Gastroesophageal sphincter (tissue), 4 donors: ENCODE results near the gene KIF12. TPM values are rescaled to one million over a fixed set of nuclear protein-coding genes. Genes with fewer than 3 reads are reported as not detected.
"Not testable (repeated sequence)": the region's sequence is repeated elsewhere in the genome, so short reads cannot be mapped to it uniquely, and the experiment has no call there.

ENCODE experiments used
- ATAC-seq: fragments of 150-250 bp; one replicate; pipeline ENCODE4 v1.9.1; 2016; ENCODE audit warnings: mild to moderate bottlenecking, moderate library complexity
- H3K27ac ChIP-seq, 4 donors: fragments of 200-600 bp; sonication (generic) in 3 of 4; 1 replicate in 3 of 4; 2 replicates in 1 of 4; pipeline ENCODE4 v1.5.1; 2016 to 2019
- H3K27me3 ChIP-seq: fragments of 200-600 bp; sonication (generic); one replicate; pipeline ENCODE4 v1.5.1; 2019
- H3K36me3 ChIP-seq, 2 donors: fragments of 200-600 bp; sonication (generic); one replicate each; pipeline ENCODE4 v1.5.1; 2019; ENCODE audit warnings: control low read depth in 1 of 2
- H3K4me1 ChIP-seq, 3 donors: fragments of 200-600 bp; sonication (generic); 1 replicate in 2 of 3; 2 replicates in 1 of 3; pipeline ENCODE4 v1.5.1; 2016 to 2019; ENCODE audit warnings: control low read depth in 2 of 3
- H3K4me3 ChIP-seq, 2 donors: fragments of 200-600 bp; sonication (generic); one replicate each; pipeline ENCODE4 v1.5.1; 2019; ENCODE audit warnings: mild to moderate bottlenecking in 1 of 2, moderate library complexity in 1 of 2
- H3K9me3 ChIP-seq, 3 donors: fragments of 200-600 bp; sonication (generic); one replicate each; pipeline ENCODE4 v1.5.1; 2017 to 2019; ENCODE audit warnings: control low read depth in 2 of 3
- EP300 ChIP-seq: sonication (generic); formaldehyde crosslinking; IDR thresholded peaks from one replicate; pipeline ENCODE4 v1.6.1; 2017; ENCODE audit warnings: antibody characterized with exemption, mild to moderate bottlenecking
- POLR2A ChIP-seq, 2 donors: fragments of 450-650 bp; IDR thresholded peaks; one replicate each; pipeline ENCODE4 v1.6.1; 2017; ENCODE audit warnings: antibody characterized with exemption in 2 of 2, mild to moderate bottlenecking in 2 of 2, moderate library complexity in 1 of 2
- POLR2AphosphoS5 ChIP-seq: sonication (generic); formaldehyde crosslinking; IDR thresholded peaks from one replicate; pipeline ENCODE4 v1.6.1; 2017; ENCODE audit warnings: antibody characterized with exemption
- WGBS, 2 donors: methylation state at CpG; one replicate each; pipeline ENCODE4 v1.1.5; 2018; ENCODE audit warnings: low coverage in 1 of 2; 5-methylcytosine and 5-hydroxymethylcytosine counted together
- total RNA-seq, 4 donors: library from RNA; depleted of rRNA; stranded (reverse); fragments of >200 nt; gene quantifications; one replicate each; pipeline ENCODE4 v1.1.0, GENCODE V29; 2016
- TF ChIP-seq, protein P1 (sequence below), 4 experiments: fragments of 200-600 bp in 2 of 4; fragments of 450-650 bp in 2 of 4; sonication (generic) in 1 of 4; IDR thresholded peaks; one replicate each; pipeline ENCODE4 v1.5.1; 2017 to 2019; ENCODE audit warnings: antibody characterized with exemption in 4 of 4, mild to moderate bottlenecking in 2 of 4, moderate library complexity in 2 of 4

The KIF12 gene
- total RNA-seq, 4 donors from 2014 or later: not detected

DNA sequence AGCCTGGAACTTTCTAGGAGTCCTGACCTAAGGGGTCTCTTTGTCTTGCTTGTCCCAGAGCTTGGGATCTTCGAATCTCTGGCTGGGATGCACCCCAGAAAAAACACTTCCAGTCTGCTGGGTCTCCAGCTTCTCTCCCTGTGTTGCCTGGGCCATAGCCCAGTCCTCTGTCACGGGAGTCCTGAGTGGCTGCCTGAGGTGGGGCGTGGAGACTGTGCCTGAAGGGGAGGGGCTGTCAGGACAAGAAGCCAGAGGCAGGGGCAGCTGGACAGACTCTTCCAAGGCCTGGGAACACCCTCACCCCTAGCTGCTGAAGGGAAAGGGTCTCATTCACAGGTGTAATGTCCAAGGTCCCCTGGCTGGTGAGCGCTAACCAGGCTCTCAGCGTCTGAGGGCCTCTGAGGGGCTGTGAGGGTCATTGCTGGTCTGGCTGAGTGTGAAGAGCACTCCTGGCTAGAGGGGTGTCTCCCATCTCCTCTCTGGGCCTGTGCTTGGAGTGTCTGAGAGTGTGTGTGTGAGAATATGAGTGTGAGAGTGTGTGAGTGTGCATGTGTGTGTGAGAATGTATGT is 35.8 kb upstream of the KIF12 start:
- no peak for ATAC-seq
- Histone ChIP-seq H3K27ac (no peak overlapping the region), H3K4me3 (no peak overlapping the region), H3K4me1 (no peaks in the 10 kb centered on the region), H3K27me3 (peaks cover 5% of the 10 kb centered on the region), H3K9me3 (no peaks in the 10 kb centered on the region), H3K36me3 (no peaks in the 10 kb centered on the region)
- TF ChIP-seq POLR2A (IDR thresholded peaks at IDR 0.05): no peak
- 79% methylated on average over 2 of the region's 5 CpGs; no CpG with 5 or more reads in 1 of the 2 donors for WGBS, 2 donors

- WGBS, 2 donors: 80 to 100% methylated on average over 1 to 4 of the region's 7 CpGs
- Histone ChIP-seq H3K9me3 (peaks cover 0 to 8% (median 0%) of the 10 kb centered on the region in 3 donors), H3K4me3 (no peak overlapping the region), H3K27ac (no peak overlapping the region), H3K27me3 (peaks cover 8% of the 10 kb centered on the region), H3K4me1 (no peaks in the 10 kb centered on the region), H3K36me3 (no peaks in the 10 kb centered on the region)
- TF ChIP-seq POLR2A (IDR thresholded peaks at IDR 0.05) (no peak), POLR2AphosphoS5 (no peak), EP300 (no peak)
- TF ChIP-seq, protein P1, sequence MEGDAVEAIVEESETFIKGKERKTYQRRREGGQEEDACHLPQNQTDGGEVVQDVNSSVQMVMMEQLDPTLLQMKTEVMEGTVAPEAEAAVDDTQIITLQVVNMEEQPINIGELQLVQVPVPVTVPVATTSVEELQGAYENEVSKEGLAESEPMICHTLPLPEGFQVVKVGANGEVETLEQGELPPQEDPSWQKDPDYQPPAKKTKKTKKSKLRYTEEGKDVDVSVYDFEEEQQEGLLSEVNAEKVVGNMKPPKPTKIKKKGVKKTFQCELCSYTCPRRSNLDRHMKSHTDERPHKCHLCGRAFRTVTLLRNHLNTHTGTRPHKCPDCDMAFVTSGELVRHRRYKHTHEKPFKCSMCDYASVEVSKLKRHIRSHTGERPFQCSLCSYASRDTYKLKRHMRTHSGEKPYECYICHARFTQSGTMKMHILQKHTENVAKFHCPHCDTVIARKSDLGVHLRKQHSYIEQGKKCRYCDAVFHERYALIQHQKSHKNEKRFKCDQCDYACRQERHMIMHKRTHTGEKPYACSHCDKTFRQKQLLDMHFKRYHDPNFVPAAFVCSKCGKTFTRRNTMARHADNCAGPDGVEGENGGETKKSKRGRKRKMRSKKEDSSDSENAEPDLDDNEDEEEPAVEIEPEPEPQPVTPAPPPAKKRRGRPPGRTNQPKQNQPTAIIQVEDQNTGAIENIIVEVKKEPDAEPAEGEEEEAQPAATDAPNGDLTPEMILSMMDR (IDR thresholded peaks at IDR 0.05): no peak
- no peak for ATAC-seq
Observed at GRCh38 chr9:114132550-114132918, 33.4 kb upstream of the KIF12 start.

DNA sequence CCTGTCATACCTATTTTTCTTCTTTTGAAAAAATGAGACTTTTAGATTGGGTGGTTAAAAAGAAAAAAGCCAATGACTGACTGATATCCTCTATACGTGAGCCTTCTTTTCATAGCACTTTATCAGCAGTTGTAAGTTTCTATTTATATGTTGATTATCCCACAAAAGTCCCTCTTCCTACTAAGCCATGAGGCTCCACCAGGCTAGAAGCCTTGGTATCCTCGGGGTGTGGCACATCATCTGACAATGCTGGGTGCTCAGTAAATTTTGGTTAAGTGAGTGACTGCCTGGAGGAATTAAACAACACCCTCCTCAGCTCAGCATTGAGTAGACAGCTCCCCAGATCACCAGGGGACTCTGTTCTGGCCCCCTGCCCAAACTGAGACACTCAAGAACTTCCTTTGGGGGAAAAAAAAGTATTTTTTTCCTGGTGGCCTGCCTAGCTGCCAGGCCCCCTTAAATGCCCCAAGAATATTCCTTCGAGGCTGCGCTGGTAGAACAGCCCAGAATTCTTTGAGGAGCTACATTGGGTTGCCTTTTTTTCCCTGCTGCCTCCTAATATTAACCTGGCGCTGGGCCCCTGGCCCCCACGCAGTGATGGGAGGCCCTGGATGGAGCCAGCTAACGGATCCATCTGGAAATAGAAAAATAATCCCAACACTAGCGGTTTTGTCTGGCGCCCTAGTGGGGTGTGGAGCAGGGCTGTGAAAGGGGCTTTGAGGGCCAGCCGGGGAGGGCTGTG is 32.9 kb upstream of the KIF12 start:
- H3K36me3 ChIP-seq: no peaks in the 10 kb centered on the region
- TF ChIP-seq EP300 (no peak), POLR2A (IDR thresholded peaks at IDR 0.05) (no peak), POLR2AphosphoS5 (no peak)
- TF ChIP-seq, protein P1 (IDR thresholded peaks at IDR 0.05): no peak
- H3K9me3 ChIP-seq: peaks cover 0 to 14% (median 0%) of the 10 kb centered on the region in 3 donors
- peaks cover 14% of the 10 kb centered on the region for H3K27me3 ChIP-seq
- ATAC-seq: no peak
- 43 to 64% methylated on average over 1 to 2 of the region's 10 CpGs for whole genome bisulfite sequencing, 2 donors
- no peak overlapping the region for H3K4me3 ChIP-seq
- no peaks in the 10 kb centered on the region for H3K4me1 ChIP-seq
- no peak overlapping the region for H3K27ac ChIP-seq

GRCh38 chr9:114130624-114131277 is 31.7 kb upstream of the KIF12 start:
- no peak for ATAC-seq
- WGBS, 2 donors: 73 to 78% methylated on average over 3 of the region's 4 CpGs

GRCh38 chr9:114130141-114130540 is 31.0 kb upstream of the KIF12 start:
- Histone ChIP-seq H3K27me3 (peaks cover 17% of the 10 kb centered on the region), H3K4me1 (no peaks in the 10 kb centered on the region), H3K36me3 (no peaks in the 10 kb centered on the region), H3K4me3 (no peak overlapping the region), H3K9me3 (peaks cover 0 to 17% (median 0%) of the 10 kb centered on the region in 3 donors), H3K27ac (no peak overlapping the region)
- ATAC-seq: no peak
- 90 to 100% methylated on average over 1 to 7 of the region's 7 CpGs for WGBS, 2 donors
- TF ChIP-seq, protein P1 (IDR thresholded peaks at IDR 0.05): no peak
- TF ChIP-seq POLR2AphosphoS5 (no peak), POLR2A (IDR thresholded peaks at IDR 0.05) (no peak), EP300 (no peak)

More at GRCh38 chr9:114130624-114131277, 31.7 kb upstream of the KIF12 start:
- Histone ChIP-seq H3K36me3 (no peaks in the 10 kb centered on the region), H3K27me3 (peaks cover 17% of the 10 kb centered on the region), H3K4me3 (no peak overlapping the region), H3K27ac (no peak overlapping the region), H3K4me1 (no peaks in the 10 kb centered on the region), H3K9me3 (peaks cover 0 to 17% (median 0%) of the 10 kb centered on the region in 3 donors)
- no peak for TF ChIP-seq POLR2A (IDR thresholded peaks at IDR 0.05)
- no peak for TF ChIP-seq POLR2AphosphoS5
- TF ChIP-seq, protein P1 (IDR thresholded peaks at IDR 0.05): no peak
- TF ChIP-seq EP300: no peak

GRCh38 chr9:114128759-114129158 is 29.7 kb upstream of the KIF12 start:
- not testable (repeated sequence) for H3K4me1 ChIP-seq, H3K36me3 ChIP-seq, H3K4me3 ChIP-seq, H3K27ac ChIP-seq, ATAC-seq
- 100% methylated on average over 1 to 3 of the region's 3 CpGs for WGBS, 2 donors
- H3K27me3 ChIP-seq: peaks cover 17% of the 10 kb centered on the region
- H3K9me3 ChIP-seq: peaks cover 0 to 17% (median 0%) of the 10 kb centered on the region in 3 donors
